ENCODE measurements around the gene TBC1D5. TPM values are rescaled to one million over a fixed set of nuclear protein-coding genes. Genes with fewer than 3 reads are reported as not detected.
"Not testable (repeated sequence)": the region's sequence is repeated elsewhere in the genome, so short reads cannot be mapped to it uniquely, and the experiment has no call there.

TBC1D5 gene
- total and polyA plus RNA-seq, 2 of the 8 experiments (the other 6 are each of a cell fraction or from before 2014, with no cell fraction given) = 11.0 to 22.9 TPM

GRCh38 chr3:17648630-17649355, 93.6 kb downstream of the TBC1D5 start:
- H3K18ac ChIP-seq (ENCODE audit: extremely low read depth, low read length); H2BK120ac ChIP-seq (replicated peaks; ENCODE audit: low read depth, low read length); H3K9me3 ChIP-seq (ENCODE audit: insufficient read depth in 2 of 2, low read depth in 1 of 2, low read length in 1 of 2); H3K14ac ChIP-seq (ENCODE audit: insufficient read length); H3K23ac ChIP-seq (ENCODE audit: insufficient read length); DNase-seq (ENCODE audit: low read depth in 1 of 2, low spot score in 2 of 2); H2BK20ac ChIP-seq (ENCODE audit: low read length); H2BK15ac ChIP-seq (ENCODE audit: low read length); H4K8ac ChIP-seq (ENCODE audit: extremely low read depth, insufficient read depth, low read length); H3K27ac ChIP-seq (ENCODE audit: low read depth, low read length); H3K9ac ChIP-seq (replicated peaks in 1 of 4; ENCODE audit: extremely low read depth in 1 of 4, low read depth in 3 of 4, low read length in 3 of 4); H4K5ac ChIP-seq (ENCODE audit: insufficient read length, low read depth, low read length); H2BK5ac ChIP-seq (ENCODE audit: low read depth, low read length); FAIRE-seq; H3K4me1 ChIP-seq (replicated peaks in 1 of 4; ENCODE audit: control insufficient read depth in 3 of 4, insufficient read depth in 4 of 4, low read length in 3 of 4); H3K56ac ChIP-seq (replicated peaks; ENCODE audit: insufficient read length, low read depth, low read length); H3K4me3 ChIP-seq (ENCODE audit: extremely low read depth in 1 of 4, insufficient read depth in 2 of 4, low read depth in 3 of 4, low read length in 4 of 4); H4K20me1 ChIP-seq (replicated peaks in 1 of 2; ENCODE audit: control insufficient read depth in 1 of 2, insufficient read depth in 2 of 2, low read length in 2 of 2); CTCF ChIA-PET (ENCODE audit: partially characterized antibody); H3K23me2 ChIP-seq (ENCODE audit: low read depth, low read length); H2BK12ac ChIP-seq (ENCODE audit: low read depth, low read length); H3K36me3 ChIP-seq (ENCODE audit: control insufficient read depth in 2 of 4, insufficient read depth in 4 of 4, low read length in 3 of 4); H4K91ac ChIP-seq (replicated peaks; ENCODE audit: insufficient read length, low read length); H3K27me3 ChIP-seq (replicated peaks in 1 of 4; ENCODE audit: control insufficient read depth in 3 of 4, extremely low read depth in 1 of 4, insufficient read depth in 3 of 4, low read length in 3 of 4); H3K79me2 ChIP-seq (ENCODE audit: control insufficient read depth in 1 of 2, insufficient read depth in 2 of 2, low read length in 2 of 2); POLR2A ChIA-PET (ENCODE audit: partially characterized antibody); H3K4me2 ChIP-seq (ENCODE audit: insufficient read depth in 1 of 2, low read depth in 2 of 2, low read length in 2 of 2); H3K79me1 ChIP-seq (ENCODE audit: low read depth, low read length); H2AK5ac ChIP-seq (ENCODE audit: low read depth, low read length); H3K4ac ChIP-seq (replicated peaks; ENCODE audit: insufficient read length, low read depth, low read length); H2AFZ ChIP-seq (ENCODE audit: low read length): not testable (repeated sequence)
- TF ChIP-seq KDM1A (IDR thresholded peaks at IDR 0.05; ENCODE audit: borderline replicate concordance, low read length) = 0 out of 2 replicates have a peak, but pooled peaks have one; percentile 43
- 88% methylated on average over 8 of the region's 8 CpGs; no CpG with 5 or more reads in 1 of the 2 experiments for WGBS, 2 experiments (ENCODE audit: extremely low coverage in 1 of 2, insufficient coverage in 1 of 2, insufficient read length in 1 of 2, insufficient replicate concordance in 2 of 2, low coverage in 1 of 2, low lambda C conversion rate in 2 of 2, missing lambda C conversion rate in 1 of 2)
